Left hindlimb (tissue), 1 donor: ENCODE measurements around the gene GFOD2.

Experiments used
- DNase-seq: peaks from one replicate; pipeline ENCODE4 v3.0.0-alpha.2; 2018

GFOD2 gene

DNA sequence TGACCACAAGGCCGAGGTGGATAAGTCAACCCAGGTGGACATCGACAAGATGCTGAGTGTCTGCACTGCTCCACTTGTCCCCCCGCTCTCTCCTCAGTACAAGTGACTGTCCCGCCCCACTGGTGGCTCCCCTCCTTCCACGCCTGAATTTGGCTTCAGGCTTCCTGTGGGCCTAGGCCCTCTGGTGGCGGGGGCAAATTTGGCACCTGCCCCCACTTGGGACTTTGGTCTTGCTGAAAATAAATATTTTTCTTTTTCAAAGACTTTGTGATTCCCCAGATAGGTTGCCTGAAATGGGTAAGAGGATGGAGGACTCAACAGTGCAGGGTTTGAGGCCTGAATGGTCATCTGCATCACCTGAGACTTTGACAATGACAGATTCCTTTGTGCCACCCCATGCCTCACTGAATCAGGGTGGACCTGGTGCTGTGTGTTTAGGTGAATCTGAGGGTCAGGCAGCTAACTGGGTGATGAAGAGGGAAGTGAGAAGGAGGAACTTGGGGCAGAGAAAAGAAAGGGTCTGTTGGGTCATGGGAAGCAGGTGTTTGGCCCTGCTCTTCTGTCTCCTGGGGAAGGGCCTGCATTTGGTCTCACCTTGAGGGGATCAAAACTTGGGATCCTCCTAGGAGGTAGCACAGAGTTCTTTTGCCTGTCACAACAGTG, 50.5 kb downstream of the GFOD2 start:
- peak; percentile 32 for DNase-seq

DNA sequence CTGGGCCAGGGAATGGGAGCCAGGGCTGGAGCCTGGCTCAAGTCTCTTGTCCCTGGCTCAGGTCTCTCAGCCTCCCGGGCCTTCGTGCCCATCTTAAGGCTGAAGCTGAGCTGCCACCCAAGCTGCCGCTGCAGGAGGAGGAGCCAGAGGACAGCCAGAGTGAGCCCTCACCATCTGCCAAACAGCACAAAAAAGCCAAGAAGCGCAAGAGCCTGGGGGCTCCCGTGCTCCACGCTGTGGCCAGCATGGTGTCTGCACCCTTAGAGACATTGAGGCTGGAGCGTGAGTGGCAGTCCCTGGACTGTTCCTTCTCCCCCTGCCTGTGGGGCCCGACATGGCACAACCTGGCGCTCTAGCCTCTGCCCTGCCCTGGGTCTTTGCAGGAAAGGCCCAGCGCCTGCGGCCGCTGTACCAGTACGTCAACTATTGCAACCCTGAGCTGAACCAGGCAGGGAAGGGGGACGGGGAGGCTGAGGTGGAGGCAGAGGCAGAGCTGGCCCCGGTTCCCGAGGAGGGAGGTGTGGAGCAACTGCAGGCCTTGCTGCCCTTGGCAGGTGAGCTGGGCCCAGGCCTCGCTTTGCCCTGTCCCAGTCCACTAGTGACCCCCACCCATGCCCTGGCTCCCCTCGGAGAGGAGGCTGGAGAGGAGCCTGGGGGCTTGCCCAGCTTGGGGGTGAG, 51.2 kb downstream of the GFOD2 start:
- peak; percentile 87 for DNase-seq

DNA sequence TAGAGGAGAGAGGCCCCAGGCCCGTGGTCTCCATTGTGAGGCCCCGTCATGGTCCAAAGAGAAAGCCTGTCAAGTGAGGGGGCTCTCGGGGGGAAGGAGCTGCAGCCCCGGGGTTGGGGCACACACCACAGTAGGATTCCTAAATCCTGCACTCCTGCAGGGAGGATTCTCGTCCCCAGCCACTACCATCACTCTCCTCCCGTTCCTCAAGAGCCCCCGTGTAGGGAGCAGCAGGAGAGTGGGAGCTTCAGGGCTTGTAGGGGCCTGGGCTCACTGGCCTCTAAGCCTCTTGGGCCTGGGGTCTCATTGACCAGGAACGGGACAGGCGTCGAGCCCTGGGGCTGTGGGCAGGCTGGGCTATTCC, 51.7 kb downstream of the GFOD2 start:
- DNase-seq: no peak

DNA sequence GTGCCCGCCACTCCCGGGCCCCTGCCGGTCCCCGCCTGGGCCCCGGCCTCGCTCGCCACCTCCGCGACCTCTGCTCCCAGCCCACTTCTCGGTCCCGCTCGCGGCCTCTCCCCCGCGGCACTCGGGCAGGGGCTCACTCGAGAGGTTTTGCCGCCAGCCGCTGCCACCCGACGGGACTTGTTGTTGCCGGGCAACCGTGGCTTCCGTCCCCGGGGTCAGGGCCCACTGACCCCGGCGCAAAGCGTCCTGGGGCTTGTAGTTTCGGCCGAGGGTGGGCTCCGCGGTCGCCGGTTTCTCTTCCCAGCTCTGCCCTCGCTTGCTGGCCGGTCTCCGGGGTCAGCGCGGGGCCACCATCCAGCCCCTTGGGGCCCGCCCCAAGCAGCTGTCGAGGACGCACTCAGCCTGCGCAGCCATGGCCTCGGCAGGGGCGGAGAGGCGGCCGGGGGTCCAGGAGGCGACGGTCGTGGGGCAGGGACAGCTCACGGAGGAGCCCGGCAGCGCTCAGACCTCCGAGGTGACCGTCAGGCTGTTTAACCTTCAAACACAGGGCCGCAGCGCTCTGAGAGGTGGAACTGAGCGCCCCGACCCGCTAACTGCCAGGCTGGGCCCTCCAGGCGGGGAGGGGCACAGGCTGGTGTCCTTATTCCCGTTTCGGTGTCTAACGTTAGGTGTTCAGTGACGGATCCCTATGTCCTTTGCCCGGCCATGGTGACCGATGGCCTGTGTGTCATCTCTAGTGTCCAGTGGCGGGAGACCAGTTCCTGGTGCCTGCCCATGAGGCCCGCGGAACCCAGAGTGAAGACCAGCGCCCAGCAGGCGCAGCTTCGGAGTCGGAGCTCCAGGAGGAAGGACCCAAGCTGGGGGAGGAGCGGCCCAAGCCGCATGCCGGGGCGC, 52.3 kb downstream of the GFOD2 start, which contains the start of the genes C16orf86 and ENKD1:
C16orf86 (plus strand) TSS at position 256 of the 894 bp plus-strand sequence; CDS start at position 413, 157 bp downstream.
ENKD1 (minus strand) TSS at position 192 of the 894 bp plus-strand sequence. CDS start 308 bp downstream, outside the sequence.
- DNase-seq: peak; percentile 87

DNA sequence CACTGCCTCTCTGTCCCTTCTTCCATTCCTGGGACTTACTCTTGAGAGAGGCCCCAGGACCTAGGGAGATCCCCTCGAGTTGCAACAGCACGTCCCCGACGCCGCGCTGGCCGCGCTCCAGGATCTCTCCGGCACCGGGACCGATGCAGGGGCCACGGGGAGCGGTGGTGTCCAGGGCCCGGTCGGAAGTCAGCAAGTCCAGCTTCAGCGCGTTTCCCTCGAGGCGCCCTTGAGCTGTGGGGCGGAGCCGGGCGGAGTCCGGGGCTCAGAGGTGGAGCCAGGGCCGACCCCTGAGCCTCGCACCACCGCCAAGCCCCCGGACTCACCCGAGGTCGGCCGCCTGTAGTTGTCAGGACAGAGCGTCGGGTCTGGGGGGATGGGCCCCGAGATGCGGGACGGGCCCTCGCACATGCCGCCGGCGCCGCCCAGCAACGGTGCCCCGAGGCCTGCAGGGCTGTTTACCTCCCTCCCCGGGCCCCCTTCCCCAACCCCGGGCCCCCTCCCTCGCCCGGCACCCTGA, 53.0 kb downstream of the GFOD2 start:
- no peak for DNase-seq

DNA sequence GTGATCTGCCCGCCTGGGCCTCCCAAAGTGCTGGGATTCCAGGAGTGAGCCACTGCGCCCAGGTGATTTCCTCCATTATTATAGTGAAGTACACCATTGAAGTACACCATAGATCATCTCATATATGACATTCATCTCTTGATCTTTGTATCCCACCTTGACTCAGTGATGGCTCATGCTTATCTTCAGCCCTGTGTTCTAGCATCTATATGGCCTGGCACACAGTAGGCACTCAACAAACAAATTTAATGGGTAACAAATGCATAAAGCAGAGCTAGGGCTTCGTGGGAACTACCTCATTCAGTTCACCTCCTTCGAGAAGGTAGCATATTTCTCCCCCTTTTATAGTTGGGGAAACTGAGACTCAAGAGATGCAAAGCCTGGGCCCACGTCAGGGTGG, 53.5 kb downstream of the GFOD2 start:
- no peak for DNase-seq

DNA sequence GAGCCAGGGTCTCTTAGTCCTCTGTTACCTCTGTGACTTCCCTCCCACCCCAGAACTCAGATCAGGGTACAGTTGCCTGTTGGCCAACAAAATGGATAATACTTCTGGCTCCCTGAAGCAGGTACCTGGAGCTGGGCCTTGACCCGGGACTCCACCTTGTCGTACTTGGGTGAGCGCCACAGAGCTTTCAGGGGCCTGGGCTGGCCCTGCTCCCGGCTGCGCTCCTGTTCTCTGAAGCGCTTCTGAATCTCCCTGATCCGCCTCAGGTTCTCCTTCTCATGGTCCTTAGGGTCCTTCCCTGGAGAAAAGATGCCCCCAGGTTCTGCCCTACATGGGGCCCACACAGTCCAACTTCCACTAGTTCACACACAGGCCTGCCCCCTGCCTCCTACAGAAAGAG, 54.2 kb downstream of the GFOD2 start:
- DNase-seq: no peak

DNA sequence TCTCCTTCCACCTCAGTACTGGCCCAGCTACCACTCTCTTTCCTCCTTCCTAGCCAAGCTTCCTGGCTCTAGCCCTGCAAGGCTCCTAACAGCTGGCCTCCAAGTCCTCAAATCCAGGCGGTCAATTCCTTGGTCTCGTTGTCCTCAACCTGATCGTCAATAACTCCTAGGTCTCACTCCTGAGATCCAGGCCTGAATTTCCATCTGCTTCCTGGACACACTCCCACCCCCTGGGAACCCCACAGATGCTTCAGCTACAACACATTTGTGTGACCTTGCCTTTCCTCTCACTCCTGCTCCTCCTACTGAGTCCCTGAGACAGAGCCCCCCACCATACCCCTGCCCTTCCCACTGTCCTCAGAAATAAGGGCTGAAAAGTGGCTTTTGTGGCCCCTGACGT, 54.9 kb downstream of the GFOD2 start:
- DNase-seq: no peak

DNA sequence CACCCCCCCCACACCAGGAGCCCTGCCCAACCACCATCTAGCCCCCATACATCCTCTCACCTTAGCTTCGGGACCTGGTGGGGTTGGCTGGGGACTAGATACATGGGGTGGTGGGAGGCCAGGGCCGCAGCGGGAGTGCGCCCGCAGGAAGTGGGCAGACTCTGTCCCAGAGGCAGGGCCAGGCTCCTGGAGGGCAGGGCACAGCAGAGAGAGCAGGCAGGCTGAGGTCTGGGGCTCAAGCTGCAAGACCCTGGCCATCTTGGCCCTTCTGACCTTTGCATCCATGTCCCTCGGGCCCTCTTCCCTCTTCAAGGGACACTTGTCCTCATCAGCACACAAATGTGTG, 55.3 kb downstream of the GFOD2 start:
- no peak for DNase-seq

DNA sequence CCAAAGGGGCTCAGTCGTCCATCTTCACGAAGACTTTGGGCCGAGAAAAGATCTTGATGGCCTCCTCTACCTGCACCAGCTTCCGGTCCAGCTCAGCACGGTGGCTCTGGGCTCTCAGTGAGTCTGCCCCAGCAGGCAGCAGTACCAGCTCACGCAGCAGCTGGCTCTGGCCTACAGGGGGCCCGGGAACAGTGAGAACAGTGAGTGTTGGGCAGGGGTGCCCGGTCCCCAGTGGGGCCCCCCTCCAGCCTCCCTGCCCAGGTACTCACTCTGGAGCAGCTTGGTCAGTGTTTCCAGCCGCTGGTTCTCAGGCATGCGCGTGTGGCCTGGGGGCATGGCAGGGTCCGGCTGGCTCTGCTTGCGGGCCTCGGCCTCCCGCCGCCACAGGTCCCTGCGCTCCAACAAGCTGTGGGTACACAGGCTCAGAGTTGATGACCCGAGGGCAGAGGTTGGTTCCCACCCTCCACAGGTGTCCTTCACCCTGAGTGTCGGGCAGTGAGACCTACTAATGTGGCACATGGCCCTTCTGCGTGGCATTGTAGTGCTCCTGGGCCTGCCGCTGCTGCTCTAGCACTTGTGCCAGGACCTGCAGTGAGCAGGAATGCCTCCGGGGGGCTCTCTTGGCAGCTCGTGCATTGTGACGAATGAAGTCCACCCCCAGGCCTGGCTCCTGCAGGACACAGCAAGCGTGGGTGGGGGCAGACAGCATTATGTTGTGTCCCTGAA, 55.8 kb downstream of the GFOD2 start:
- DNase-seq: no peak

DNA sequence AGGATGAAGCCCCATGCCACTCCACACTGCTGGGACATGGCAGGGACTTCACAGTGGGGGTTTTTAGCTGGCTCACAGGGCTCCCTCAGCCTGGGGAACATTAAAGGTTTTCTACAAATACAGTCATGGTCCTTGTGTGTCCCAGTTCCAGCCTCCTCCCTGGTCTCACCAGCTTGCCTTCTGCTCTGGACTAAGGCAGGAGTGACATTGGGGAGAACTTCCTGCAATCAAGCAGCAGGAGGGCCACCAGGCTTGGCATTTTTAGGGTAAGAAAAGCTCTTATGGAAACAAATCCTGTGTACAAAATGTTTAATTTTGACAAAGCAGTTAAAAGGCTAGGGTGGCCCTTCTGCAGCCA, 56.5 kb downstream of the GFOD2 start:
- DNase-seq: no peak

DNA sequence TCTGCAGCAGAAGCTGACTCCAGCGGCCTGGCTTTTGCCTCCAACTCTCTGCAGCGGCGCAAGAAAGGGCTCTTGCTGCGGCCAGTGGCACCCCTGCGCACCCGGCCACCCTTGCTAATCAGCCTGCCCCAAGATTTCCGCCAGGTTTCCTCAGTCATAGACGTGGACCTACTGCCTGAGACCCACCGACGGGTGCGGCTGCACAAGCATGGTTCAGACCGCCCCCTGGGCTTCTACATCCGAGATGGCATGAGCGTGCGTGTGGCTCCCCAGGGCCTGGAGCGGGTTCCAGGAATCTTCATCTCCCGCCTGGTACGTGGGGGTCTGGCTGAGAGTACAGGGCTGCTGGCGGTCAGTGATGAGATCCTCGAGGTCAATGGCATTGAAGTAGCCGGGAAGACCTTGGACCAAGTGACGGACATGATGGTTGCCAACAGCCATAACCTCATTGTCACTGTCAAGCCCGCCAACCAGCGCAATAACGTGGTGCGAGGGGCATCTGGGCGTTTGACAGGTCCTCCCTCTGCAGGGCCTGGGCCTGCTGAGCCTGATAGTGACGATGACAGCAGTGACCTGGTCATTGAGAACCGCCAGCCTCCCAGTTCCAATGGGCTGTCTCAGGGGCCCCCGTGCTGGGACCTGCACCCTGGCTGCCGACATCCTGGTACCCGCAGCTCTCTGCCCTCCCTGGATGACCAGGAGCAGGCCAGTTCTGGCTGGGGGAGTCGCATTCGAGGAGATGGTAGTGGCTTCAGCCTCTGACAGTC, 57.0 kb downstream of the GFOD2 start:
- no peak for DNase-seq

DNA sequence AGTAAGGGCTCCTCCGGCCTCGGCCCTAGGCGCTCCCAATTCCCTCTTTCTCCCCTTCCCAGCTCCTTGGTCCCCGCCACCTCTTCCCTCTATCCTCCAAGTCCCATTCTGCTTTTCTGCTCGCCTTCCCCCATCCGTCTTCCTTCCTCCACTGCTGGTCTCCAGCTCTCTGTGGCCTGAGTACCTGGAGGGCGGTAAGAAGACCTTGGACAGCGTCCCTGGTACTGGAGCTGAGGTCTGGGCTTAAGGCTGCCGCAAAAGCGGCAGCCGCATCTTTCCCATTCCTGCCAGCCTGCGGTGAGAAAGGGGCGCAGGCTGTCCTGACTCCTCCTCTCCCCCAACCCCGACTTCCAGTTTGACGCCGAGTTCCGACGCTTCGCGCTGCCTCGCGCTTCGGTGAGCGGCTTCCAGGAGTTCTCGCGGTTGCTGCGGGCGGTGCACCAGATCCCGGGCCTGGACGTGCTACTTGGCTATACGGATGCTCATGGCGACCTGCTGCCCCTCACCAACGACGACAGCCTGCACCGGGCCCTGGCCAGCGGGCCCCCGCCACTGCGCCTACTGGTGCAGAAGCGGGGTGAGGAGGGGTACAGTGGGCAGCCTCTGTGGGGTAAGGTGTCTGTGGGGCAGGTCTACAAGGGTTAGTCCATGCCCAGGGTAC, 57.9 kb downstream of the GFOD2 start:
- DNase-seq: no peak

DNA sequence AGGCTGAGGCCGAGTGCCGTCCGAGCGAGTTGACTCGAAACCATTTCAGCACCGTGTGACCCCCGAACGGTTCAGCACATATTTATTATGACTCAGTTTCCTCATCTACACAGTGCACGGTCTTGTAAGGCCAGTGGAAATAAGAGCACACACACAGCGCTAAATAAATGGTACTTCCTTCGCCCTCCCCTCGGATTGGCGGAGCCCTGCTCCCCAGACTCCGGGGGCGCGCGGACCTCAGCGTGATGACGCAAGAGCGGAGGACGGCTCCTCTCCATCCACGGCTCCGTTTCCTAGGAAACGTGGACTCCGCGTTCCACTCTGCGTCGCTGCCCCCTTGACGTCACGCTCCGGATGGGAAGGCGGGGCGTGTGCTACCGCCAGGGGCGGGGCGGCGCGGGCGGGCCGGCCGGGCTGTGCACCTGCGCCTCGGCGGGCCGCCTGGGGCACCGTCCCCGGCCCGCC, 58.5 kb downstream of the GFOD2 start, which contains the start of gene PARD6A:
PARD6A (plus strand) TSS at position 397 of the 465 bp plus-strand sequence. CDS start 79 bp downstream, outside the sequence.
- peak; percentile 96 for DNase-seq

DNA sequence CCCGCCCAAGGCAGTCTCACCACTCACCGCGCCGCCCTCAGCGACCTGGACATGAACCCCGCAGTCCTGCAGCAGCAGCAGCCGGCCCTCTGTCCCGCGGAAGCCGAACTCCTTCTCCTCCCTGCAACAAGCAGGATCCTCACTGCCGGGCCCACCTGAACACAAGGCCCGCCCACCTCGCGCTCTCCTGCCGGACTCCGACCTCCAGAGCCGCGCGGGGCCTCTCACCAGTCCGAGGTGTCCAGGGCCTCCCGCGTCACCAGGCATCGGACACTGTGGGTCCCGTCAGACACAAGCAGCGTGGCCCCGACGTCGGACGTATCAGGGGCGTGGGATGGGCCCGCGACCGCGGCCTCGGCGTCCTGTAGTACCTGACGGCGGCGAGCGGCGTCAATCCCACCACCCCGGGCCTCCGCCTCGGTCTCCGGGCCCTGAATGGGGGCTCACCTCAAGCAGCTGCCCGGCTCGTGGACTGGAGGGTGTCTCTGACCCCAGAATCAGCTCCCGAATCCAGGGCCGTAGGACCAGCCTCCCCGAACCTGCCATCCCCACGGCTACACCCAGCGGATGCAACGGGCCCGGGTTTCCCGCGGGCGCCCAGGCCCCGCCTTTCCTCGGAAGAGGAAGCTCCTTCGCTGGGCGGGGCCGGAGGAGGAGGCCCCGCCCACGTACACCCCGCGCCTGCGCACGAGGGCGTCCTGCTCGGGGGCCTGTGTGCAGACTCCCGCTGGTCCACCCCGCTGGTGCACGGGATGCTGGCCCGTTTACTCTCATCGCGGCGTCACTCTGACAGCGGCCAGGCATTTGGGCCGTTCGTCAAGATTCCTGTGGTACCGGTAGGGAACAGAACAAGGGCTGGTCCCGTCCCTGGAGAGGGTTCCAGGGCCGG, 59.2 kb downstream of the GFOD2 start, which contains the start of gene ACD:
ACD (minus strand) TSS at position 586 of the 889 bp plus-strand sequence; CDS start at position 546, 40 bp downstream.
- peak; percentile 93 for DNase-seq

DNA sequence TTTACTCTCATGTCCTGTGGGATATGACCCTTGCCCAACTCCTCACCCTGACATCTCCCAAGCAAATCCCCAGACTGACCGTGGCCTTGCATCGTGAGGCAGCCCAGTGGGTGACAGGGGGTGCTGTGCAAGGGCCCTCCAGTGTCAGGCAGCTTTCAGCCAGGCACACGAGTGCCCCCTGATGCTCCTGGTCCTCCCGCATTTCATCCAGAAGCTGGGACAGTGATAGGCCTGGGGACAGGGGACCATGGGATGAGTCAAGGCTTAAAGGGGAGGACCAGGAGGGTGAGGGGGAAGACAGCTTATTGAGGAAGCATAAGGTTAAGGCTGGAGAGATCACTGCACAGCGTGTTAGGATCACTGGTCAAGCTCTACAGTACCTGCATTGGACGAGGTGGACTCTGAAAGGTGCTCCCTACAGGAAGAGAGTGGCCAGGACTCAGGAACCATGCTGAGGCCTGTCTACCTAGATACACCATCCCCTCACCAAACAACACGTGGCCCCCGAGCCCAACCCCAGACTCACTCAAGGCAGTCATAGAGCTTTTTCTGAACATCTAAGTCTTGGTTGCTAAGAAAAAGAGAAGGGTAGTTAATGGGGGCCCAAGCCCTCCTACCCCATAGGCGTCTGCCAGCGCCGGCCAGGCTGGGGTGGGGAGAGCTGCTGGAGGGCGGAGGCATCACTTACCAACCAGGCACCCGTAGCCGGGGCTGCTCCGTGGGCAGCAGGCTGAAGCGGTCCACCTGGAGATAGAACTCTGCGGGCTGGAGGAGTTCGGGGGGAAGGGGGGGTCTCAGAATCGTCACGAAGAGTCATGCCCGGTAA, 60.1 kb downstream of the GFOD2 start:
- no peak for DNase-seq

DNA sequence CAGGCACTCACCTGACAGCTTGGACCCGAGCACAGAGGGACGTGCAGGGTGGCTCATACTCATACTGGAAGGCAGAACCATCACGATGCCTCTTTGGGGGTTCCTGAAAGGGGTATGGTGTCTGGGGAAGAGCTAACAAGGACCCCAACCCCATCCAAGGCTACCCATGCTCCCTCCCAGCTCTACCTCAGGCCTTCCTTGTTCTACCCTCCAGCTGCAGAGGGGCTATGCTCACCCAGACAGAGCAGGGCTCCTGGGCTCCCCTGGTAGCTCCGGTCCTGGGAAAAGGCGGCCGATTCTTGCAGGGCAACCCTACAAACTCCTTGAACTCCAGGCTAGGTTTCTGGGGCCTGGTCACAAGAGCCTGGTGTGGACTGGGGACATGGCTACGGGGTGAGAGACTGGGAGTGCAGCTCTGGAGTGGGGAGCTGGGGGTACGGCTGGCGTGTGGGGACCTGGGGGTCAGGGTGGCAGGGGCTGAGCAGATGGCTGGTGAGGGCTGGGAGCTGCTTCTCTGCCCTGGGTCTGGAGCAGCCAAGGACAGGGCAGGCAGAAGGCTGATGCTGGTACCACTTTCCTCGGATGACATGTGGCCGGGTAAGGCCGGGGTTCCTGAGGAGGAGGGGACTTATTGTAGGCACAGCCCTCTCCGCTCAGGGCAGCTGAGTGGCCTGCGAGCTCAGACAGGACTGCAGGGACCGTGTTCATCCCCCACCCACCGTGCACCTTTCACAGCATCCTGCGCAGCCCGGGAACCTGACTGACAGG, 61.2 kb downstream of the GFOD2 start:
- no peak for DNase-seq

DNA sequence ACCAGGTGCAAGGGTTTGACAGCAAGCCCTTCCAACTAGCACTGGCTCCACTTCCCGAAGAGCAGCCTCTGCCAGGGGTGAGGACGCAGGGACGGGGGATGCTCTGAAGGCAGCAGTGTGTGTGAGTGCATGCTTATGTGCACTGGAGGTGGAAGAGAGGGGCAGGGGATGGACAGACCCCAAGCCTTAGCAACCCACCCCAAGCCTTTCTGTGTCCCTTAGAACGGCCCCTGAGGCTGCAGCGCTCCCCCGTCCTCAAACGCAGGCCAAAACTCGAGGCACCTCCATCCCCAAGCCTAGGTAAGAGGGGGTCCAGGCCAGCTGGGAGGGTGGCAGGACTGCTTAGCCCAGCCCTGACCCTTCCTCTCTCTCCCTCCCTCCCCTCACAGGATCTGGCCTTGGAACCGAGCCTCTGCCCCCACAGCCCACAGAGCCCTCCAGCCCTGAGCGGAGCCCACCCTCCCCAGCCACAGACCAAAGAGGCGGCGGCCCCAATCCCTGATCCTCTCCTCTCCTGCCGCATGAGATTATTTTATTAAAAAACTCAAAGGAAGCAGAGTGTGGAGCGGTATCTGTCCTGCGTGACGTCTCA, 62.0 kb downstream of the GFOD2 start:
- no peak for DNase-seq
